Subcutaneous adipose tissue (tissue), 4 donors: ENCODE data around the gene TRIP10. TPM values are rescaled to one million over a fixed set of nuclear protein-coding genes. Genes with fewer than 3 reads are reported as not detected.

ENCODE experiments used
- total RNA-seq, 4 donors: library from RNA; depleted of rRNA; stranded (reverse); fragments of >200 nt; gene quantifications; one replicate each; pipeline ENCODE4 v1.1.0, GENCODE V29; 2016
- TF ChIP-seq, protein P1 (sequence below): fragments of 450-650 bp; IDR thresholded peaks from one replicate; pipeline ENCODE4 v1.5.1; 2016; ENCODE audit warnings: low read depth, mild to moderate bottlenecking, control low read depth, antibody characterized with exemption, moderate library complexity

Gene TRIP10
- total RNA-seq, 4 donors from 2014 or later: 51.7 to 161 (median 82.4) TPM

DNA sequence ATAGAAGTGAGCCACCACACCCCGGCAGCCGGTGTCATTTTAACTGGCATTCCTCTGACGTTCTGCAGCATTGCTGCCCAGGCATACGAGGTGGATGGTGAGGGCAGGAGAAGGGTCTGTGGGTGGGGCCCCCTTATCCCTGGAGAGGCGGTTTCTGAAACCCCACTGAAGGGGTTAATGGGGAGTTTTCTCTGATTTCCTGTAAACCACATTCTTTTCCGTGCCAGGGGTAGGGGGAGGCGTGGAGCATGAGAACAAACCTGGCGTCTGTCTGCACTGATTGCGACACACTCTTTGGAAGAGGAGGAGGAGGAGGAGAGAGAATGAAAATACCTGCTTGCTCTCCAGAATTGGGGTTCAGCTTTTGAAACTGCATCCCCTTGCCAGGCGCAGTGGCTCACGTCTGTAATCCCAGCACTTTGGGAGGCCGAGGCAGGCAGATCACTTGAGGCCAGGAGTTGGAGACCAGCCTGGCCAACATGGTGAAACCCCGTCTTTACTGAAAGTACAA lies 16.3 kb upstream of the TRIP10 start:
- TF ChIP-seq, protein P1, sequence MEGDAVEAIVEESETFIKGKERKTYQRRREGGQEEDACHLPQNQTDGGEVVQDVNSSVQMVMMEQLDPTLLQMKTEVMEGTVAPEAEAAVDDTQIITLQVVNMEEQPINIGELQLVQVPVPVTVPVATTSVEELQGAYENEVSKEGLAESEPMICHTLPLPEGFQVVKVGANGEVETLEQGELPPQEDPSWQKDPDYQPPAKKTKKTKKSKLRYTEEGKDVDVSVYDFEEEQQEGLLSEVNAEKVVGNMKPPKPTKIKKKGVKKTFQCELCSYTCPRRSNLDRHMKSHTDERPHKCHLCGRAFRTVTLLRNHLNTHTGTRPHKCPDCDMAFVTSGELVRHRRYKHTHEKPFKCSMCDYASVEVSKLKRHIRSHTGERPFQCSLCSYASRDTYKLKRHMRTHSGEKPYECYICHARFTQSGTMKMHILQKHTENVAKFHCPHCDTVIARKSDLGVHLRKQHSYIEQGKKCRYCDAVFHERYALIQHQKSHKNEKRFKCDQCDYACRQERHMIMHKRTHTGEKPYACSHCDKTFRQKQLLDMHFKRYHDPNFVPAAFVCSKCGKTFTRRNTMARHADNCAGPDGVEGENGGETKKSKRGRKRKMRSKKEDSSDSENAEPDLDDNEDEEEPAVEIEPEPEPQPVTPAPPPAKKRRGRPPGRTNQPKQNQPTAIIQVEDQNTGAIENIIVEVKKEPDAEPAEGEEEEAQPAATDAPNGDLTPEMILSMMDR: no peak

DNA sequence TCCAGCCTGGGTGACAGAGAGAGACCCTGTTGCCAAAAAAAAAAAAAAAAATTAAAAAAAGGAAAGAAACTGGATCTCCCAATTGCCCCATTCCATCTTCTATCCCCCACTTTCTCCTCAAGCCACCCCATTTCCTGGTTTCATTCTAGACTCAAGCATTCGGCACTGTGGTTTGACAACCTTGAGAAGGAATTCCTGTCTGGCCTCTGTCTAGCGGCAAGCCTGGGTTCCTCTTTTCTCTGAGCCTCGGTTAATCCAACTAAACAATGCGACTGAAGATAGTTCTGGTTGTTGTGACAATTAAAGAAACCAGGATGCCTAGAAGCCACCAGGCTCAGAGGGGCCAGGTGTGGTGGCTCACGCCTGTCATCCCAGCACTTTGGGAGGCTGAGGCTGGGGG lies 15.7 kb upstream of the TRIP10 start:
- TF ChIP-seq, protein P1: no peak

DNA sequence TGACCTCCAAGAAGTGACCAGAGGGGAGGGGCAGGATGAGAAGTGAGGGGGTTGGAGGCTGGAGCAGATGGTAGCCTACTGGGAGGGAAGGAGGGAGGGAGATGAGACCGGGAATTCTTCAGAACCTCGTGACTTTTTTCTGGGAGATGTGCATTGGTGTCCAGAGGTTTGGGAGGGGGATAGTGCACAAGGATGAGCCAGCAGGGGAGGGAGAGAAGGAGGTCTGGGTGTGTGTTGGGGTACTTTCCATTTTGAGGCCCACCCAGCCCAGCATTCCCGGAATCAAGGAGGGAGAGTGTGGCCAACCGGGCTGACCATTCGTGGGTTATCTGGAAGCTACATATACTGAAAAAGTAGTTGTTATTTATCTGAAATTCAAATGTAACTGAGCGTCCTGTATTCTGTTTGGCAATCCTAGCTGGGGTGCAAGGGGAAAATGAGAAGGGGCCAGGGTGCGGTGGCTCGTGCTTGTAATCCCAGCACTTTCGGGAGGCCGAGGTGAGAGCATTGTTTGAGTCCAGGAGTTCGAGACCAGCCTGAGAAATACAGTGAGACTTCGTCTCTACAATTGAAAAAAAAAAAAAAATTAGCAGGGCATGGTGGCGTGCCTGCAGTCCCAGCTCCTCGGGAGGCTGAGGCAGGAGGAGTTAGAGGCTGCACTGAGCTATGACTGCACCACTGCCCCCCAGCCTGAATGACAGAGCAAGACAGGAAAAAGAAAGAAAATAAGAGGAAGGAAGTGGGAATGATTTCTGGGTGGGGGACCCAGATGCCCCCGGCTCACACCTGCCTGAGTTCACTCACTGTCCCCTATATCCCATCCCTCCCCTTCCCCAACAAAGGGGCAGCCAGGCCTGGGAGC lies 14.6 kb upstream of the TRIP10 start:
- TF ChIP-seq, protein P1: no peak

DNA sequence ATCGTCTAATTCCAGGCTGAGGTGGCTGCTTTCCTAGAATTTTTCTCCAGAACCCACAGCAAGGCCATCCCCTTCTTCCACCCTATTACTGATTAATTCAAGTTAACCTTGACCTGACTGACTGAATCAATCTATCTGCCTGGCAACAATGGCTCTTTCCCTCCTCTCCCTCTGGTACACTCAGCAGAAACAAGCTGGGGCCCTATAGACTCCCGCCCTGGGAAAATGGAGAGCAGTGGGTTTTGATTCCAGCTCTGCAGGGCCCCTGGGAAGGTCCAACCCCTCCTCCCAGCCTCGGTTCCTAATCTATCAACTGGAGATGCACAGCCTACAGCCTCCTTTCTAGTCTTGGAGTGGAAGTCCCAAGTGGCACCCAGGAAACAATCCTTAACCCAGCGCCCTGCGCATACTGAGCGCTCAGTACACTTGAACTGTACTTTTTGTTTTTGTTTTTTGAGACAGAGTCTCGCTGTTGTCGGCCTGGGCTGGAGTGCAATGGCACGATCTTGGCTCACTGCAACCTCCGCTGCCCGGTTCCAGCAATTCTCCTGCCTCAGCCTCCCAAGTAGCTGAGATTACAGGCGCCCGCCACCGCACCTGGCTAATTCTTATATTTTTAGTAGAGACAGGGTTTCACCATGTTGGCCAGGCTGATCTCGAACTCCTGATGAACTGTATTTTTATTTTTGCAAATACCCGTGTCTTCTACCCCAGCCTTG lies 13.8 kb upstream of the TRIP10 start:
- TF ChIP-seq, protein P1: no peak

DNA sequence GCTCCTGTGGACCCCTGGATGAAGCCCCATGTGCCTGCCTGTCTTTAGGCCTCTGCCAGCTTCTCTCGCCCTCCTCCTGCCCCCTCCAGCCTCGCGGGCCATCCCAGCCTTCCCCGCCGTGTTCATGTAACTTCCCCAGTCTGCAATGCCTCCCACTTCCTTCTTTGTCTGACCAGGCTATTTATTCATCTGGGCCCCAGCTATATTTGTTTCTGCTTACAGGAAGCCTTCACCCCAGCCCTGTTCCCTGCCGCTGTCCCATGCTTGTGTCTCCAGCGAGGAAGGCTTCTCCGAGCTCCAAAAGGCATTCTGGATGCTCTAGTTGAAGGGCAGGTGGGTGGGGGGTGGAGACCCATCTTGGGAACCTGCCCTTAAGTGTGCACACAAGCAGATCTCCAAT lies 11.1 kb upstream of the TRIP10 start:
- TF ChIP-seq, protein P1: no peak

DNA sequence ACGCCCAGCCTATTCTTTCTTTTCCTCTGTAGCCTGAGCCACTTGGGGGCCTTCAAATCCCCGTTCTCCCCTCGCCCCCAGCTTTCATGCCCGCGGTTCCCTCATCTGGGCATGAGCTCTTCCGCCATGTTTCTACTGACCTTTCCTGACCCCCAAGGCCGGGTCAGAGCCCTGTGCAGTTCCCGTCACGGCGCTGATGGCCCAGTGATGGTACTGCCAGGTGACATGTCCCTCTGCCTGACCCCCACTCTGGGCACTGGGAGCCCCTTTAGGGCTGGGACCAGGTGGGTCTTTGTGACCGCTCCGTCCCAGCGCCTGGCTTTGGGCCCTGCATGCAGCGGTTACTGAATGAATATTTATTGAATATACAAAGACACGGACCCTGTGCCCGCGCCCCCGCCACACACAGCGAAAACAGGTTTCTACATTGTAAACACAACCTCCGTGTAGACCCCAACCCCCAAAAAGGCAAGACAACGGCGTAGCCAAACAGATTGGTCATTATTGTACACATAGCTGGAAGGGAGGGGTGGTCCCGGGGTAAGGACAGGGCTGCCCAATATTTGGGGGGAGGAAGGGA lies 9.8 kb upstream of the TRIP10 start:
- TF ChIP-seq, protein P1: no peak
